Stimulated activated CD8-positive, alpha-beta memory T cell treated with anti-CD3 and anti-CD28 coated beads, Interleukin-15, amount 100 ng/mL, for 48 hours (primary cell): ENCODE results near the gene KRT3.

ENCODE experiments used
- DNase-seq, 2 donors: peaks; one replicate each; pipeline ENCODE4 v3.0.0-alpha.2; 2020; ENCODE audit warnings: low read depth in 2 of 2

KRT3 gene

GRCh38 chr12:52827499-52828090 lies 31.7 kb upstream of the KRT3 start:
- no peak for DNase-seq

- no peak for DNase-seq
Observed at GRCh38 chr12:52826611-52827498, 30.9 kb upstream of the KRT3 start.

GRCh38 chr12:52825961-52826360 lies 30.0 kb upstream of the KRT3 start:
- no peak for DNase-seq

- DNase-seq = no peak
Observed at GRCh38 chr12:52824741-52825410, 29.0 kb upstream of the KRT3 start.

GRCh38 chr12:52823761-52824450 lies 28.0 kb upstream of the KRT3 start:
- no peak for DNase-seq

GRCh38 chr12:52822771-52823510 lies 27.0 kb upstream of the KRT3 start:
- DNase-seq = no peak

- no peak for DNase-seq
Observed at GRCh38 chr12:52821826-52822660, 26.1 kb upstream of the KRT3 start.

GRCh38 chr12:52821071-52821730 lies 25.3 kb upstream of the KRT3 start:
- DNase-seq = no peak

GRCh38 chr12:52820521-52820920 lies 24.6 kb upstream of the KRT3 start:
- DNase-seq = no peak

- DNase-seq = no peak
Observed at GRCh38 chr12:52819731-52820510, 24.0 kb upstream of the KRT3 start.

- DNase-seq = no peak
Observed at GRCh38 chr12:52818887-52819420, 23.0 kb upstream of the KRT3 start.

- no peak for DNase-seq
Observed at GRCh38 chr12:52818388-52818787, 22.5 kb upstream of the KRT3 start.

GRCh38 chr12:52817699-52818238 lies 21.9 kb upstream of the KRT3 start:
- DNase-seq = no peak

- no peak for DNase-seq
Observed at GRCh38 chr12:52817003-52817698, 21.2 kb upstream of the KRT3 start.

GRCh38 chr12:52815676-52816588 lies 20.0 kb upstream of the KRT3 start:
- no peak for DNase-seq

- DNase-seq = no peak
Observed at GRCh38 chr12:52815161-52815560, 19.2 kb upstream of the KRT3 start.

GRCh38 chr12:52814710-52815155 lies 18.8 kb upstream of the KRT3 start:
- no peak for DNase-seq
